ENCODE data around the gene NAA11. TPM values are rescaled to one million over a fixed set of nuclear protein-coding genes. Genes with fewer than 3 reads are reported as not detected.
"Not testable (repeated sequence)": the region's sequence is repeated elsewhere in the genome, so short reads cannot be mapped to it uniquely, and the experiment has no call there.

The NAA11 gene
- total RNA-seq, 1 donor from 2014 or later = not detected

DNA sequence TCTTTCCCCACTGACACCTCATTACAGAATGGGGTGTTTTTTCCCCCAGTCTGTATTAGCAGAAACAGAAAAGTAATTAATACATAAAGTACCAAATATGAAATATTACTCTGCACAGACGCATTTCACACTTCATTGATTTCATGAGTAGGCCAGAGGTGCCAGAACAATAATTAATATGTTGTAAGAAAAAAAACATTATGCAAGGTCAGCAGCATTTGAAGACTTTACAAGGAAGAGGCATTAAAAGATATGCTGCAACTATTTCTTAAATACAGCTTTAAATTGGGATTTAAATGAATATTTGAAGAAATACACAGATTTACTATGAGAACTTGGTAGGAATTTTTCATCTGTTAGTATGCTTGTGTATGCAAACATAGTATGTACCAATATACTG is 37.7 kb downstream of the NAA11 start:
- no peak for DNase-seq (ENCODE audit: low spot score)
- no peaks in the 10 kb centered on the region for H3K27me3 Mint-ChIP-seq (ENCODE audit: unreplicated experiment)
- H3K36me3 Mint-ChIP-seq (ENCODE audit: low read depth, unreplicated experiment) = no peaks in the 10 kb centered on the region
- TF ChIP-seq CTCF (IDR thresholded peaks at IDR 0.05; ENCODE audit: unreplicated experiment) = no peak
- no peaks in the 10 kb centered on the region for H3K9me3 Mint-ChIP-seq (ENCODE audit: unreplicated experiment)
- H3K27ac Mint-ChIP-seq (ENCODE audit: unreplicated experiment) = no peak overlapping the region
- no peaks in the 10 kb centered on the region for H3K4me1 Mint-ChIP-seq (ENCODE audit: unreplicated experiment)
- H3K4me3 Mint-ChIP-seq (ENCODE audit: unreplicated experiment) = no peak overlapping the region

DNA sequence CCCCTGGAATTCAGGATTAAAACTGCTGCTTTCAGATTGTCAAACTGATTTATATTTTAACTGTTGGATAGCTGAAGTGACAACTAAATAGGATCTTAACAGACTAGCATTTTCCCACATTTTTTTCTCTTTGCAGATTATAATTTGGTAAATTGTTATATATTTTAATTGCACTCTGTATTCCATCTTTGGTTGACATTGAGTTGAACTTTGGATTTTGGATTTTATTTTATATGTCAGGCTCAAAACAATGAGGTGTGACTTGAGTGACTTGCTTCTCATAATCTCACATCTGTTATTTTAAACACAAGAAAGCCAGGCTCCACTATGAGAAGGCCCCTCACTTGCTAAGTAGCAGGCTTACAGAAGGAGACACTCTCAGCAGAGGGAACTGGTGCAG is 38.1 kb downstream of the NAA11 start:
- Mint-ChIP-seq H3K27ac (ENCODE audit: unreplicated experiment) (no peak overlapping the region), H3K27me3 (ENCODE audit: unreplicated experiment) (no peaks in the 10 kb centered on the region)

GRCh38 chr4:79287076-79287475 is 38.8 kb downstream of the NAA11 start:
- no peak for TF ChIP-seq CTCF (IDR thresholded peaks at IDR 0.05; ENCODE audit: unreplicated experiment)
- Mint-ChIP-seq H3K9me3 (ENCODE audit: unreplicated experiment) (no peaks in the 10 kb centered on the region), H3K27ac (ENCODE audit: unreplicated experiment) (no peak overlapping the region), H3K27me3 (ENCODE audit: unreplicated experiment) (no peaks in the 10 kb centered on the region), H3K4me1 (ENCODE audit: unreplicated experiment) (no peaks in the 10 kb centered on the region), H3K4me3 (ENCODE audit: unreplicated experiment) (no peak overlapping the region), H3K36me3 (ENCODE audit: low read depth, unreplicated experiment) (no peaks in the 10 kb centered on the region)
- no peak for DNase-seq (ENCODE audit: low spot score)

More for the DNA sequence above, 38.1 kb downstream of the NAA11 start:
- no peaks in the 10 kb centered on the region for H3K4me1 Mint-ChIP-seq (ENCODE audit: unreplicated experiment)
- no peak for DNase-seq (ENCODE audit: low spot score)
- no peaks in the 10 kb centered on the region for H3K9me3 Mint-ChIP-seq (ENCODE audit: unreplicated experiment)
- no peaks in the 10 kb centered on the region for H3K36me3 Mint-ChIP-seq (ENCODE audit: low read depth, unreplicated experiment)
- TF ChIP-seq CTCF (IDR thresholded peaks at IDR 0.05; ENCODE audit: unreplicated experiment) = no peak
- H3K4me3 Mint-ChIP-seq (ENCODE audit: unreplicated experiment) = no peak overlapping the region

- Mint-ChIP-seq H3K27me3 (ENCODE audit: unreplicated experiment) (no peaks in the 10 kb centered on the region), H3K9me3 (ENCODE audit: unreplicated experiment) (no peaks in the 10 kb centered on the region), H3K27ac (ENCODE audit: unreplicated experiment) (no peak overlapping the region), H3K4me3 (ENCODE audit: unreplicated experiment) (no peak overlapping the region), H3K4me1 (ENCODE audit: unreplicated experiment) (no peaks in the 10 kb centered on the region), H3K36me3 (ENCODE audit: low read depth, unreplicated experiment) (no peaks in the 10 kb centered on the region)
- no peak for DNase-seq (ENCODE audit: low spot score)
- TF ChIP-seq CTCF (IDR thresholded peaks at IDR 0.05; ENCODE audit: unreplicated experiment) = no peak
Observed at GRCh38 chr4:79281566-79282359, 44.1 kb downstream of the NAA11 start.

DNA sequence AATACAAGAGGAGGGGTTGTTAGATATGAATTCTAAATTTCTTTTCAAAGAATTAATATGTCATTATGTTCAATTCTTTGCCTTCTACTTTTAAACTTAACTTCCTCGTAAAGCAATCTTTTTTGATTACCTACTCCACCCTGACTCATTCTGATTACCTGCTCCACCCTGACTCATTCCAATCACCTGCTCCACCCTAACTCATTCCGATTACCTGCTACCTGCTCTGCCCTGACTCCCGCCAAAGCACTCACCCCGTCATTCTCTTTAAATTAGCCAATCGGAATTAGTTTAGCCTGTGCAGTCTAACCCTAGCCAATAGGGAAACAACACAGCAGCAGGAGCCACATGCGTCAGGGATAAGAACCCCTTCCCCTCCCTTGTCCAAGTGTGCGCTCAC is 48.4 kb downstream of the NAA11 start:
- H3K9me3 Mint-ChIP-seq (ENCODE audit: unreplicated experiment); H3K27me3 Mint-ChIP-seq (ENCODE audit: unreplicated experiment); H3K27ac Mint-ChIP-seq (ENCODE audit: unreplicated experiment); H3K4me3 Mint-ChIP-seq (ENCODE audit: unreplicated experiment); H3K4me1 Mint-ChIP-seq (ENCODE audit: unreplicated experiment); H3K36me3 Mint-ChIP-seq (ENCODE audit: low read depth, unreplicated experiment); DNase-seq (ENCODE audit: low spot score): not testable (repeated sequence)

All from endothelial cell (in vitro differentiated cells).